ENCODE measurements around the gene UROC1. TPM values are rescaled to one million over a fixed set of nuclear protein-coding genes. Genes with fewer than 3 reads are reported as not detected.
A peak's percentile ranks its signal among the peaks of the same experiment; 100 is the strongest.

The UROC1 gene
- total and polyA plus RNA-seq, 8 donors = 0.08 to 0.24 (median 0.13) TPM; not detected in 3

DNA sequence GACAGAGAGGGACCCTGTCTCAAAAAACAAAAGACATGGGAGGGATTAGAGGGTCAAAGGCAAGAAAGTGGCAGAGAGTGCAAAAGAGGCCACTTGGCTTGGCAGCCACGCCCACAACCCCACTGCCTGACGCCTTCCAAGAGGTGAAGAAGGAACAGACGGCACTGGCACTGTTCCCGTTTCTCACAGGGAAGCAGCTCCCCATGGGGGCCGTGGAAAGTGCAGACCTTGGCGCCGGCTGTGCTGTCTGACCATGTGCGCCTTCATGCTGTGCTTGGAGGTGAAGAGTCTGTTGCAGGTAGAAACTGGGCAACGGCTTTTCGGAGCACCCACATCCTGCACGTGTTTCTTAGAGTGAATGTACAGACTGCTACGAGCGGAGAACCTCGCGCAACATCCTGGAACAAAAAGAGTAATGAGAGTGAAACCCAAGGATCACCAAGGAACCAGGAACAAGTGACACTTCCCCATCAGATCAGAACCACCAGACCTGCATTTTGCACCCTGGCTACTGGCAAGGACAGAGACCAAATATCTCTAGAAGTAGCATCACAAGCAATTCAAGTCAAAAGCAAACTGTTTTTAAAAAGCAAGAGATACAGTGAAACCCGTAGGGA is 51.5 kb downstream of the UROC1 start:
- no peak overlapping the region for H3K4me3 ChIP-seq
- DNase-seq (peak in 2 of 4 donors; percentile 74 to 87), ATAC-seq (peak; percentile 14)
- H3K27me3 ChIP-seq = no peaks in the 10 kb centered on the region
- TF ChIP-seq, protein P1, sequence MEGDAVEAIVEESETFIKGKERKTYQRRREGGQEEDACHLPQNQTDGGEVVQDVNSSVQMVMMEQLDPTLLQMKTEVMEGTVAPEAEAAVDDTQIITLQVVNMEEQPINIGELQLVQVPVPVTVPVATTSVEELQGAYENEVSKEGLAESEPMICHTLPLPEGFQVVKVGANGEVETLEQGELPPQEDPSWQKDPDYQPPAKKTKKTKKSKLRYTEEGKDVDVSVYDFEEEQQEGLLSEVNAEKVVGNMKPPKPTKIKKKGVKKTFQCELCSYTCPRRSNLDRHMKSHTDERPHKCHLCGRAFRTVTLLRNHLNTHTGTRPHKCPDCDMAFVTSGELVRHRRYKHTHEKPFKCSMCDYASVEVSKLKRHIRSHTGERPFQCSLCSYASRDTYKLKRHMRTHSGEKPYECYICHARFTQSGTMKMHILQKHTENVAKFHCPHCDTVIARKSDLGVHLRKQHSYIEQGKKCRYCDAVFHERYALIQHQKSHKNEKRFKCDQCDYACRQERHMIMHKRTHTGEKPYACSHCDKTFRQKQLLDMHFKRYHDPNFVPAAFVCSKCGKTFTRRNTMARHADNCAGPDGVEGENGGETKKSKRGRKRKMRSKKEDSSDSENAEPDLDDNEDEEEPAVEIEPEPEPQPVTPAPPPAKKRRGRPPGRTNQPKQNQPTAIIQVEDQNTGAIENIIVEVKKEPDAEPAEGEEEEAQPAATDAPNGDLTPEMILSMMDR (IDR thresholded peaks at IDR 0.05) = no peak
- peaks cover 5 to 100% of the 10 kb centered on the region in 2 donors for H3K36me3 ChIP-seq
- H3K9me3 ChIP-seq = no peaks in the 10 kb centered on the region
- peak overlapping the region in 1 of 2 donors; percentile 74 for H3K27ac ChIP-seq
- intact Hi-C loops (cut with DNase I) = no loop called here
- peaks cover 8 to 67% of the 10 kb centered on the region in 2 donors for H3K4me1 ChIP-seq

DNA sequence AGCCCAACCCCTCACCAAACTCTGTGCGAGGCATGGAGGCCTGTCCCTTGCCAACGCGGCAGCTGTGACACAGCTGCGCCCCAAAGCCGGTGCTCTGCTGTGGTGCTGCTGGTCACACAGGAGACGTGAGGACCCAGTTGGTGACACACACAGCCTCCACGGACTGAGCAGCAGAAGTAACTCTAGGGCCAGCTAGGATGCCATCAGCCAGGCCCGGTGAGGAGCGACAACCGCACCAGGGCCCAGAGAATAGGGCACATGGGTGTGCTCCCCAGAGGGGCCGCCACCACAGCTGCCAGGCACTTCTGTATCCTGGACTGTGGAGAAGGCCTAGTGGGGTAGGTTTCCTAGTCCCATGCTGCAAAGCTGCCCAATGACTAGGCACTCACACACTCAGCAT is 52.6 kb downstream of the UROC1 start:
- Histone ChIP-seq H3K4me1 (peaks cover 8 to 56% of the 10 kb centered on the region in 2 donors), H3K27me3 (no peaks in the 10 kb centered on the region), H3K36me3 (peaks cover 5 to 100% of the 10 kb centered on the region in 2 donors), H3K4me3 (no peak overlapping the region), H3K27ac (peak overlapping the region in 1 of 2 donors; percentile 74), H3K9me3 (no peaks in the 10 kb centered on the region)
- intact Hi-C loops (cut with DNase I) = no loop called here
- ATAC-seq (no peak), DNase-seq (no peak)
- TF ChIP-seq, protein P1 (IDR thresholded peaks at IDR 0.05) = no peak

DNA sequence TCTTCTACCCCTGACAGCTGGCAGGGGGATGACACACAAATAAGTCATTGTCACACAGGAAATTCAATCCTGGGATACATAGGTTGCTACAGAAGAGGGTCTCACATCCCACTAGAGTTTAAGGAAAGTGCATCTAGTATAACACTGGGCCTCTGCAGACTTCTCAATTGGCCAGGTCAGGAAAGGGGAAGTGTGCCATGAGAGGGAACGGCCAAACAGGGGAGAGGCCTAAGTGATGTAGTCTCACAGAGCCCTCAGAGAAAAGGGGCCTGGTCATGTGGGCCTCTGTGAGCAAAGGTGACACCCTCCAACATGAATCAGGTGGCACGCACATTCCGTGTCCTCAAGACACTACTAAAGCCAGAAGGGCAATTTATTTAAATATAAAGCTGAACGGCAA is 53.1 kb downstream of the UROC1 start:
- H3K4me3 ChIP-seq = no peak overlapping the region
- intact Hi-C loops (cut with DNase I) = no loop called here
- H3K36me3 ChIP-seq = peaks cover 5 to 100% of the 10 kb centered on the region in 2 donors
- no peak for ATAC-seq
- TF ChIP-seq, protein P1 (IDR thresholded peaks at IDR 0.05) = no peak
- H3K4me1 ChIP-seq = peaks cover 6 to 51% of the 10 kb centered on the region in 2 donors
- no peaks in the 10 kb centered on the region for H3K27me3 ChIP-seq
- DNase-seq = no peak
- H3K27ac ChIP-seq = no peak overlapping the region
- H3K9me3 ChIP-seq = no peaks in the 10 kb centered on the region

DNA sequence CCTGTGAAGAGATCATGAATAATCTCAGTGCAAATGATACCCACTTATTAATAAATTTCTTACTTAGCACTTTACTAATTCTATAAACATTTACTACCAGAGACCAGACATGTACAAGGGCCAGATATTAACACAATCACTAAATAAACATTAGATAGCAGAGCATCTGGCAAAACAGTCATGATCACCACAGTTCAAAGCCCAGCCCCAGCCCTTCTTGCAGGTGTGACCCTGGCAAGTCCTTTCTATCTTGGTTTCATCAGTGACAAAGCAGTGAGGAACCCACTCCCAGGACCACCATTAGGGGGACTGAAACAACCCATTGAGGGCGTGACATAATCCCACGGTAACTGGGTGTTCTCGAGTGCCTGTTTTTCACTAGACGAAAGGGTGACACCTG is 53.5 kb downstream of the UROC1 start:
- DNase-seq = no peak
- no peak for ATAC-seq
- no peak overlapping the region for H3K27ac ChIP-seq
- no peaks in the 10 kb centered on the region for H3K9me3 ChIP-seq
- H3K36me3 ChIP-seq = peaks cover 5 to 100% of the 10 kb centered on the region in 2 donors
- TF ChIP-seq, protein P1 (IDR thresholded peaks at IDR 0.05) = no peak
- no peaks in the 10 kb centered on the region for H3K27me3 ChIP-seq
- no peak overlapping the region for H3K4me3 ChIP-seq
- intact Hi-C loops (cut with DNase I) = no loop called here
- peaks cover 6 to 49% of the 10 kb centered on the region in 2 donors for H3K4me1 ChIP-seq

DNA sequence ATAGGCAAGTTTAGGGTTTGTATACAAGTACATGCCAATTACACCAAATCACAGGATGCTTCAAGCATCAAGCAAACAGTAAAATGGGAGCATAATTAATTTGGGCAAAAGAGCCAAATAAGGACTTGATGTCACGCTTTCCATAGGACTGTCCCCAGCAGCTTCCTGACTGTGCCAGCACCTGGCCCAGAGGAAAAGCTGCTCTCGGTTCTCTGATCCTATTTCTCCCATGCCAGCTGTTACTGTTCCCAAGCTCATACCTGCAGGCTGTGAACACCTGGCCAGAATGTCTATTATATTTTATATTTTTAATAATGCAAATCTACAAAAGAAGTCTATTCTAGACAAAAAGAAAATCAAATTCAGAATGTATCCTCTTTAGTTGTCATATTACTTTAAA is 54.1 kb downstream of the UROC1 start:
- intact Hi-C loops (cut with DNase I) = no loop called here

More for the DNA sequence above, 54.1 kb downstream of the UROC1 start:
- Histone ChIP-seq H3K4me1 (peaks cover 6 to 44% of the 10 kb centered on the region in 2 donors), H3K4me3 (no peak overlapping the region), H3K36me3 (peaks cover 5 to 100% of the 10 kb centered on the region in 2 donors), H3K9me3 (no peaks in the 10 kb centered on the region), H3K27ac (no peak overlapping the region), H3K27me3 (no peaks in the 10 kb centered on the region)
- TF ChIP-seq, protein P1 (IDR thresholded peaks at IDR 0.05) = no peak
- ATAC-seq (no peak), DNase-seq (no peak)
